Measurements from ENCODE around the gene UPK1A.
"Not testable (repeated sequence)": the region's sequence is repeated elsewhere in the genome, so short reads cannot be mapped to it uniquely, and the experiment has no call there.

The UPK1A gene

DNA sequence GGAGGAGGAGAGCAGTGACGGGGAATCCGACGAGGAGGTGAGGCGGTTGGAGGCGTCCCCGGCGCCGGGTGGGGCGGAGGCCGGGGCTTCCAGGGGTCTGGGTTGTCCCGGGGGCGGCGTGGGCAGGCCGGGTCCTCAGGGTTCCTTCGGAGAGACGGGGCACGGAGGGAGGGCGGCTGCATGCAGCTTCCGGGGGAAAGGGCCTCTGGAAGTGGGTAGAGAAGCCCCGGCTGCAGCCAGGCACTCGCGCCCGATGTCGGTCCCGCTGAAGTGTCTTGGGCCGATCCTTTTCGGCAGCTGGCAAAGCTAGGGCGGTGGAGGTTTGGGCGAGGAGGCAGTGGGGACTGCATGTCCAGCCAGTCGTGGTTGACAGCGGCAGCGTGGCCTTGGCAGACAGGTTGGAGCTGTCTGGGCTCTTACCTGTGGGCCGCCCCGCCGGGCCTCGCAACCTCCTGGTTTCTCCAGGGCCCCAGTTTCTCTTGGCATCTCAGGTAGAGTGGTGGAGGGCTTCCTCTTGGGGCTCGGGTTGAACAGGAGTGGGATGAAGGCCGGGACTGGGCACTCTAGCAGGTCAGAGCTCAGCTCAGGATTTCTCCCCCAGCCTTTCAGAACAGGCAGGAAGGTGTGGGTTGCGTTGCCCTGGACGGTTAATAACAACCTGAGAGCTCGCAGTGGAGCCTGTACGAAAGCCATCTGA, 52.2 kb downstream of the UPK1A start:
- peak; percentile 87 for DNase-seq

GRCh38 chr19:35719402-35720162, 53.3 kb downstream of the UPK1A start:
- peak; percentile 57 for DNase-seq

GRCh38 chr19:35720163-35720524, 53.8 kb downstream of the UPK1A start:
- no peak for DNase-seq

- peak; percentile 54 for DNase-seq
Measured at GRCh38 chr19:35720648-35721047, 54.3 kb downstream of the UPK1A start.

- no peak for DNase-seq
Measured at GRCh38 chr19:35721374-35721773, 55.1 kb downstream of the UPK1A start.

DNA sequence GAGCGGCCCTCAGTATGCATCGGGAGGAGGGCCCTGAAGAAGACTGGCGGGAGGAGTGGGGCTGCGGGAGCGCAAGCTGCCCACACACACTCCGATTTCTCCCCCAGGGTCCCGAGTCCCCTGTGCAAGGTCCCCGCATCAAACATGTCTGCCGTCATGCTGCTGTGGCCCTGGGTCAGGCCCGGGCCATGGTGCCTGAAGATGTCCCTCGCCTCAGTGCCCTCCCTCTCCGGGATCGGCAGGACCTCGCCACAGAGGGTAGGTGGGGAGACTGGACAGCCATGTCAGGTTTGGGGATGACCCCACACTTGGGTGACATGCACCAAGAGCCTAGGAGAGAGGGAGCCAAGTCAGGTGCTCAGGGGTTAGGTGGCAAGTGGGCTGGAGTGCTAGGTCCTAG, 56.1 kb downstream of the UPK1A start:
- no peak for DNase-seq

DNA sequence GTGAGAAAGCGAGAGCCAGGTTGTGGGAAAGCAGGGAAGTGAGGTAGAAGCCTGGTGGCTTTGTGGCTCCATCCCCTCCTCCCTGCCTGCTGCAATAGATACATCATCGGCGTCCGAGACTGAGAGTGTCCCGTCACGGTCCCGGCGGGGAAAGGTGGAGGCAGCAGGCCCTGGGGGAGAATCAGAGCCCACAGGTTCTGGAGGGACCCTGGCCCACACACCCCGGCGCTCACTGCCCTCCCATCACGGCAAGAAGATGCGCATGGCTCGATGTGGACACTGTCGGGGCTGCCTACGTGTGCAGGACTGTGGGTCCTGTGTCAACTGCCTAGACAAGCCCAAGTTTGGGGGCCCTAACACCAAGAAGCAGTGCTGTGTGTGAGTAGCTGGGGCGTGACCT, 56.6 kb downstream of the UPK1A start:
- DNase-seq, result no peak

GRCh38 chr19:35723671-35724070, 57.4 kb downstream of the UPK1A start:
- no peak for DNase-seq

DNA sequence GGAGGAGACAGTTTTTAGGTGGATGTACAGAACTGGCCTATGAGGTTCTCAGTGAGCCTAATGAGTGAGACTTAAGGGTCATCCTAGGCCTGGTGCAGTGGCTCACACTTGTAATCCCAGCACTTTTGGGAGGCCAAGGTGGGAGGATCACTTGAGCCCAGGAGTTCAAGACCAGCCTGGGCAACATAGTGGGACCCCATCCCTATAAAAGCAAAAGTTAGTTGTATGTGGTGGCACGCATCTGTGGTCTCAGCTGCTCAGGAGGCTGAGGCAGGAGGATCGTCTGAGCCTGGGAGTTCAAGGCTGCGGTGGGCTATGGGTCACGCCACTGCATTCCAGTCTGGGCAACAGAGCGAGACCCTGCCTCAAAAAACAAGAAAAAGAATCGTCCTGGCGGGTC, 57.8 kb downstream of the UPK1A start:
- DNase-seq, result not testable (repeated sequence)

DNA sequence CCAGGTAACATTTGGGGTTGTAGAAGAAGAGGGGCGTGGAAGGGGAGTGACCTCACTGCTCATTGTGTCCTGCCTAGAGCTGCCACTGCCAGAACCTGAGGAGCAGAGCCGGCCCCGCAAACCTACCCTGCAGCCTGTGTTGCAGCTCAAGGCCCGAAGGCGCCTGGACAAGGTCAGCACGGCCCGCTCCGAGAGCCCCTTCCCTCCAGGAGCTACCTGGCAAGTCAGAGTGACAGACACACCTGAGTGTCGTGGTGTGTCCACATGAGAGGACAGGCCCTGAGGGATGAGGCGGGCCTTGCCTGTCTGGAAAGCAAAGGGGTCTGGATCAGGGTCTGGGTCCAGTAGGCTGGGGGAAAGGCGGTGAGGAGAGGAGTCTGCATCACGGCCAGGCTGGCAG, 58.2 kb downstream of the UPK1A start:
- no peak for DNase-seq

- DNase-seq, result no peak
Measured at GRCh38 chr19:35725216-35725861, 59.0 kb downstream of the UPK1A start.

GRCh38 chr19:35727053-35727955, 61.0 kb downstream of the UPK1A start:
- no peak for DNase-seq

Data from activated CD8-positive, alpha-beta memory T cell treated with anti-CD3 and anti-CD28 coated beads, Interleukin-2, amount 50 U/mL, for 48 hours (primary cell).